Testis (tissue), 2 donors: ENCODE results near the gene VWDE.
"Not testable (repeated sequence)": the region's sequence is repeated elsewhere in the genome, so short reads cannot be mapped to it uniquely, and the experiment has no call there.

Experiments
- POLR2A ChIP-seq: fragments of 450-650 bp; IDR thresholded peaks from one replicate; pipeline ENCODE4 v1.6.1; 2017; ENCODE audit warnings: antibody characterized with exemption, mild to moderate bottlenecking, moderate library complexity
- TF ChIP-seq, protein P1 (sequence below), 3 experiments: fragments of 450-650 bp in 2 of 3; fragments of 200-600 bp in 1 of 3; sonication (generic) in 1 of 3; IDR thresholded peaks; one replicate each; pipeline ENCODE4 v1.5.1; 2016 to 2019; ENCODE audit warnings: antibody characterized with exemption in 3 of 3, mild to moderate bottlenecking in 2 of 3, moderate library complexity in 1 of 3

DNA sequence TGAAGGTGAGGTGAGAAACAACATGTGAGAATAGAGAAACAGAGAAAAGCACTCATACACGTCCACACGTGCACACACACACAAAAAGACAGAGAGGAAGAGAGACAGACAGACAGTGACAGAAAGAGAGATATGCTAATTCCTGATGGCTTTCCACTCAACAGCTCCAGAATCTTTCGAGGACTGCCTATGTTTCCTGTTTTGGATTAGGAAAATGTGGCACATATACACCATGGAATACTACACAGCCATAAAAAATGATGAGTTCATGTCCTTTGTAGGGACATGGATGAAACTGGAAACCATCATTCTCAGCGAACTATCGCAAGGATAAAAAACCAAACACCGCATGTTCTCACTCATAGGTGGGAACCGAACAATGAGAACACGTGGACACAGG lies 4.0 kb upstream of the VWDE start:
- TF ChIP-seq, protein P1, sequence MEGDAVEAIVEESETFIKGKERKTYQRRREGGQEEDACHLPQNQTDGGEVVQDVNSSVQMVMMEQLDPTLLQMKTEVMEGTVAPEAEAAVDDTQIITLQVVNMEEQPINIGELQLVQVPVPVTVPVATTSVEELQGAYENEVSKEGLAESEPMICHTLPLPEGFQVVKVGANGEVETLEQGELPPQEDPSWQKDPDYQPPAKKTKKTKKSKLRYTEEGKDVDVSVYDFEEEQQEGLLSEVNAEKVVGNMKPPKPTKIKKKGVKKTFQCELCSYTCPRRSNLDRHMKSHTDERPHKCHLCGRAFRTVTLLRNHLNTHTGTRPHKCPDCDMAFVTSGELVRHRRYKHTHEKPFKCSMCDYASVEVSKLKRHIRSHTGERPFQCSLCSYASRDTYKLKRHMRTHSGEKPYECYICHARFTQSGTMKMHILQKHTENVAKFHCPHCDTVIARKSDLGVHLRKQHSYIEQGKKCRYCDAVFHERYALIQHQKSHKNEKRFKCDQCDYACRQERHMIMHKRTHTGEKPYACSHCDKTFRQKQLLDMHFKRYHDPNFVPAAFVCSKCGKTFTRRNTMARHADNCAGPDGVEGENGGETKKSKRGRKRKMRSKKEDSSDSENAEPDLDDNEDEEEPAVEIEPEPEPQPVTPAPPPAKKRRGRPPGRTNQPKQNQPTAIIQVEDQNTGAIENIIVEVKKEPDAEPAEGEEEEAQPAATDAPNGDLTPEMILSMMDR (IDR thresholded peaks at IDR 0.05) = not testable (repeated sequence)
- TF ChIP-seq POLR2A = not testable (repeated sequence)
